H1 (cell line): Measurements from ENCODE around the gene OPN3. TPM values are rescaled to one million over a fixed set of nuclear protein-coding genes. Genes with fewer than 3 reads are reported as not detected.

ENCODE experiments used
- CTCF ChIA-PET: fragments of 300-600 bp; sonication (Branson Sonifier 250); formaldehyde crosslinking; loops from one replicate; lab custom pipeline; 2021; ENCODE audit not compliant: partially characterized antibody; lab: Charles Lee
- POLR2A ChIA-PET: fragments of 300-600 bp; sonication (Branson Sonifier 250); formaldehyde crosslinking; loops from one replicate; lab custom pipeline; 2021; ENCODE audit warnings: inconsistent platforms; ENCODE audit not compliant: partially characterized antibody; lab: Charles Lee
- DNase-seq, 2 experiments: peaks; one replicate each; pipeline versions ENCODE4 v3.0.0 to v3.0.0-alpha.2; 2010 to 2022; ENCODE audit warnings: low spot score in 2 of 2, low read depth in 1 of 2, mixed read lengths in 1 of 2
- FAIRE-seq: peaks from 2 replicates; lab custom pipeline; 2011; peaks lifted over from hg19 to GRCh38; lab: Jason Lieb, UNC
- H2AFZ ChIP-seq: 2 replicates; pipeline ENCODE4 v1.8.1; 2012; ENCODE audit warnings: low read length, inconsistent platforms
- H2AK5ac ChIP-seq: 2 replicates; pipeline ENCODE4 v1.6.1; 2013; ENCODE audit warnings: low read depth, low read length
- H2BK120ac ChIP-seq: replicated peaks from 2 replicates; pipeline ENCODE3; 2013; ENCODE audit warnings: low read depth, low read length, inconsistent platforms
- H2BK12ac ChIP-seq: 2 replicates; pipeline ENCODE4 v1.6.1; 2013; ENCODE audit warnings: low read depth, low read length
- H2BK15ac ChIP-seq: 2 replicates; pipeline ENCODE4 v1.6.1; 2013; ENCODE audit warnings: low read length
- H2BK20ac ChIP-seq: 2 replicates; pipeline ENCODE4 v1.6.1; 2013; ENCODE audit warnings: low read length
- H2BK5ac ChIP-seq: 2 replicates; pipeline ENCODE4 v1.6.1; 2013; ENCODE audit warnings: low read depth, low read length
- H3K14ac ChIP-seq: 2 replicates; pipeline ENCODE4 v1.6.1; 2013; ENCODE audit warnings: inconsistent platforms; ENCODE audit not compliant: insufficient read length
- H3K18ac ChIP-seq: 2 replicates; pipeline ENCODE4 v1.6.1; 2013; ENCODE audit warnings: low read length; ENCODE audit errors: extremely low read depth
- H3K23ac ChIP-seq: 2 replicates; pipeline ENCODE4 v1.6.1; 2013; ENCODE audit warnings: inconsistent platforms; ENCODE audit not compliant: insufficient read length
- H3K23me2 ChIP-seq: 2 replicates; pipeline ENCODE4 v1.6.1; 2013; ENCODE audit warnings: low read depth, low read length
- H3K27ac ChIP-seq: 2 replicates; pipeline ENCODE4 v1.6.1; 2011; ENCODE audit warnings: low read depth, low read length, inconsistent platforms
- H3K27me3 ChIP-seq, 4 experiments: replicated peaks in 1 of 4; 1 replicate in 1 of 4; 2 replicates in 3 of 4; pipeline versions ENCODE4 v1.6.1 to v1.8.1; 2011 to 2013; ENCODE audit warnings: low read length in 3 of 4, mild to moderate bottlenecking in 3 of 4, inconsistent platforms in 2 of 4, mixed read lengths in 2 of 4, moderate library complexity in 1 of 4; ENCODE audit not compliant: control insufficient read depth in 3 of 4, insufficient read depth in 3 of 4; ENCODE audit errors: extremely low read depth in 1 of 4
- H3K36me3 ChIP-seq, 4 experiments: 2 replicates each; pipeline versions ENCODE4 v1.6.1 to v1.8.1; 2011 to 2013; ENCODE audit warnings: mild to moderate bottlenecking in 4 of 4, low read length in 3 of 4, moderate library complexity in 2 of 4, control low read depth in 1 of 4, inconsistent platforms in 1 of 4; ENCODE audit not compliant: insufficient read depth in 4 of 4, control insufficient read depth in 2 of 4
- H3K4ac ChIP-seq: replicated peaks from 2 replicates; pipeline ENCODE3; 2013; ENCODE audit warnings: low read length, low read depth, mixed read lengths, inconsistent platforms; ENCODE audit not compliant: insufficient read length
- H3K4me1 ChIP-seq, 4 experiments: replicated peaks in 1 of 4; 1 replicate in 1 of 4; 2 replicates in 3 of 4; pipeline versions ENCODE4 v1.6.1 to v1.8.1; 2011 to 2013; ENCODE audit warnings: low read length in 3 of 4, inconsistent platforms in 2 of 4, mixed read lengths in 1 of 4; ENCODE audit not compliant: insufficient read depth in 4 of 4, control insufficient read depth in 3 of 4
- H3K4me2 ChIP-seq, 2 experiments: 2 replicates each; pipeline versions ENCODE4 v1.6.1 to v1.8.1; 2011 to 2013; ENCODE audit warnings: low read depth in 2 of 2, low read length in 2 of 2, control low read depth in 1 of 2, inconsistent platforms in 1 of 2, mild to moderate bottlenecking in 1 of 2; ENCODE audit not compliant: insufficient read depth in 1 of 2
- H3K4me3 ChIP-seq, 4 experiments: fragments of 200-600, 300-600 bp in 1 of 4; sonication (generic), shearing (Covaris generic), sonication (Bioruptor Twin) in 1 of 4; 2 replicates each; pipeline versions ENCODE4 v1.5.1 to v1.8.1; 2011 to 2016; ENCODE audit warnings: low read length in 4 of 4, low read depth in 3 of 4, control low read depth in 2 of 4, inconsistent platforms in 2 of 4, mild to moderate bottlenecking in 2 of 4, mixed read lengths in 1 of 4, moderate library complexity in 1 of 4; ENCODE audit not compliant: insufficient read depth in 2 of 4; ENCODE audit errors: extremely low read depth in 1 of 4
- H3K56ac ChIP-seq: replicated peaks from 2 replicates; pipeline ENCODE3; 2013; ENCODE audit warnings: low read depth, mild to moderate bottlenecking, mixed read lengths, low read length, inconsistent platforms; ENCODE audit not compliant: insufficient read length
- H3K79me1 ChIP-seq: 2 replicates; pipeline ENCODE4 v1.6.1; 2013; ENCODE audit warnings: low read depth, low read length, control low read depth
- H3K79me2 ChIP-seq, 2 experiments: 2 replicates each; pipeline versions ENCODE4 v1.6.1 to v1.8.1; 2012 to 2013; ENCODE audit warnings: low read length in 2 of 2, mild to moderate bottlenecking in 2 of 2, inconsistent platforms in 1 of 2; ENCODE audit not compliant: insufficient read depth in 2 of 2, control insufficient read depth in 1 of 2
- H3K9ac ChIP-seq, 4 experiments: replicated peaks in 1 of 4; 1 replicate in 1 of 4; 2 replicates in 3 of 4; pipeline versions ENCODE4 v1.6.1 to v1.8.1; 2011 to 2013; ENCODE audit warnings: low read depth in 3 of 4, low read length in 3 of 4, control low read depth in 2 of 4, mild to moderate bottlenecking in 2 of 4, moderate library complexity in 2 of 4, inconsistent platforms in 1 of 4; ENCODE audit errors: extremely low read depth in 1 of 4
- H3K9me3 ChIP-seq, 2 experiments: 2 replicates each; pipeline versions ENCODE4 v1.6.1 to v1.8.1; 2012 to 2013; ENCODE audit warnings: mild to moderate bottlenecking in 2 of 2, moderate library complexity in 2 of 2, control low read depth in 1 of 2, inconsistent platforms in 1 of 2, low read depth in 1 of 2, low read length in 1 of 2, mixed read lengths in 1 of 2; ENCODE audit not compliant: insufficient read depth in 2 of 2
- H4K20me1 ChIP-seq, 2 experiments: replicated peaks in 1 of 2; 2 replicates each; pipeline versions ENCODE3 to v1.8.1; 2011 to 2013; ENCODE audit warnings: inconsistent platforms in 2 of 2, low read length in 2 of 2, mild to moderate bottlenecking in 1 of 2; ENCODE audit not compliant: insufficient read depth in 2 of 2, control insufficient read depth in 1 of 2
- H4K5ac ChIP-seq: 2 replicates; pipeline ENCODE4 v1.6.1; 2013; ENCODE audit warnings: low read length, low read depth, mixed read lengths, inconsistent platforms; ENCODE audit not compliant: insufficient read length
- H4K8ac ChIP-seq: 2 replicates; pipeline ENCODE4 v1.8.0; 2013; ENCODE audit warnings: mild to moderate bottlenecking, moderate library complexity, low read length, inconsistent platforms; ENCODE audit not compliant: insufficient read depth; ENCODE audit errors: extremely low read depth
- H4K91ac ChIP-seq: replicated peaks from 2 replicates; pipeline ENCODE3; 2013; ENCODE audit warnings: low read length, mixed read lengths, inconsistent platforms; ENCODE audit not compliant: insufficient read length
- EP300 ChIP-seq, 2 experiments: IDR thresholded peaks; 1 replicate in 1 of 2; 2 replicates in 1 of 2; pipeline ENCODE4 v1.6.1; 2011 to 2012; ENCODE audit warnings: low read depth in 2 of 2, low read length in 2 of 2, mild to moderate bottlenecking in 2 of 2, borderline replicate concordance in 1 of 2, inconsistent platforms in 1 of 2, moderate library complexity in 1 of 2
- RXRA ChIP-seq: IDR thresholded peaks from 2 replicates; pipeline ENCODE4 v1.6.1; 2011; ENCODE audit warnings: low read depth, mild to moderate bottlenecking, low read length, moderate library complexity; ENCODE audit not compliant: insufficient read depth
- TAF1 ChIP-seq: IDR thresholded peaks from 2 replicates; pipeline ENCODE4 v1.6.1; 2011; ENCODE audit warnings: mild to moderate bottlenecking, low read depth, low read length
- TBP ChIP-seq: IDR thresholded peaks from 2 replicates; pipeline ENCODE4 v1.6.1; 2011; ENCODE audit warnings: low read depth, low read length, improper control_type of control experiment
- USF2 ChIP-seq: IDR thresholded peaks from 2 replicates; pipeline ENCODE4 v1.6.1; 2011; ENCODE audit warnings: low read length, improper control_type of control experiment
- WGBS, 2 experiments: shearing (Covaris generic) in 1 of 2; methylation state at CpG; one replicate each; pipeline versions ENCODE4 v1.1.6 to v1.1.7; 2013 to 2015; ENCODE audit warnings: low lambda C conversion rate in 2 of 2, mixed read lengths in 2 of 2, inconsistent platforms in 1 of 2, low coverage in 1 of 2, missing lambda C conversion rate in 1 of 2; ENCODE audit not compliant: insufficient replicate concordance in 2 of 2, insufficient coverage in 1 of 2, insufficient read length in 1 of 2; ENCODE audit errors: extremely low coverage in 1 of 2, missing lambda C conversion rate in 1 of 2; 5-methylcytosine and 5-hydroxymethylcytosine counted together
- polyA plus RNA-seq, 7 experiments: library from polyadenylated mRNA; depleted of rRNA in 3 of 7; stranded (reverse) in 5 of 7; unstranded in 2 of 7; fragments of >200 nt in 5 of 7; fragments of 200-250 nt in 2 of 7; gene quantifications; 1 replicate in 5 of 7; 2 replicates in 1 of 7; 4 replicates in 1 of 7; pipeline versions ENCODE4 v1.2.1 to v1.2.3, GENCODE V29; 2011 to 2013; ENCODE audit warnings: missing spikeins in 2 of 7, mixed read lengths in 2 of 7
- total RNA-seq: library from RNA; stranded (reverse); fragmentation: NEBNext Ultra II Directional; extraction: Animal tissue kit (Norgen Biotek cat#: 25700); gene quantifications from 2 replicates; pipeline ENCODE4 v1.2.1, GENCODE V29; 2021

OPN3 gene
- total and polyA plus RNA-seq, 2 of the 8 experiments (the other 6 are each of a cell fraction or from before 2014, with no cell fraction given): 8.8 to 19.4 TPM

- H3K56ac ChIP-seq: no peak overlapping the region
- H2BK5ac ChIP-seq: no peak overlapping the region
- TF ChIP-seq USF2 (no peak), TBP (no peak), TAF1 (no peak), EP300 (IDR thresholded peaks at IDR 0.05; ENCODE audit: borderline replicate concordance in 1 of 2, low read depth in 2 of 2, low read length in 2 of 2) (no peak), RXRA (no peak)
- no peaks in the 10 kb centered on the region for H4K20me1 ChIP-seq
- ChIA-PET CTCF (interaction anchor here (0.8 to 1.6 kb wide), 4 partner anchors 12 to 381 kb away, joined by 3 read pairs; partner anchors contain the start of gene MAP1LC3C), POLR2A (interaction anchor here (0.6 kb wide), 1 partner anchor 11 kb away, joined by 3 read pairs; no protein-coding TSS in a partner anchor)
- H2BK20ac ChIP-seq: no peak overlapping the region
- no peak overlapping the region for H3K27ac ChIP-seq
- H4K5ac ChIP-seq: no peak overlapping the region
- no peak for DNase-seq
- no peaks in the 10 kb centered on the region for H3K23me2 ChIP-seq
- FAIRE-seq: no peak
- H2BK120ac ChIP-seq: no peak overlapping the region
- H2AFZ ChIP-seq: no peak overlapping the region
- no peak overlapping the region for H2BK12ac ChIP-seq
- H3K4me2 ChIP-seq: no peak overlapping the region
- H3K23ac ChIP-seq: no peak overlapping the region
- H4K91ac ChIP-seq: no peak overlapping the region
- H3K79me2 ChIP-seq: no peaks in the 10 kb centered on the region
- H2BK15ac ChIP-seq: no peak overlapping the region
- 95% methylated on average over 7 of the region's 7 CpGs; no CpG with 5 or more reads in 1 of the 2 experiments for WGBS, 2 experiments
- H3K9me3 ChIP-seq: no peaks in the 10 kb centered on the region
- H3K18ac ChIP-seq: no peak overlapping the region
- H3K4ac ChIP-seq: no peak overlapping the region
- H3K4me3 ChIP-seq: no peak overlapping the region
- H4K8ac ChIP-seq: no peak overlapping the region
- H3K79me1 ChIP-seq: no peaks in the 10 kb centered on the region
- H3K36me3 ChIP-seq: no peaks in the 10 kb centered on the region
- peaks cover 0 to 1% (median 0%) of the 10 kb centered on the region in 4 experiments; a peak in 1 of 7 replicates for H3K27me3 ChIP-seq
- H3K14ac ChIP-seq: no peak overlapping the region
- no peak overlapping the region for H3K9ac ChIP-seq
- H2AK5ac ChIP-seq: no peak overlapping the region
- H3K4me1 ChIP-seq: no peaks in the 10 kb centered on the region
Observed at GRCh38 chr1:241617426-241617825, 22.7 kb downstream of the OPN3 start.
